Activated effector memory CD4-positive, alpha-beta T cell treated with Interleukin-2 at 50 U/mL for 16 hours (primary cell): ENCODE measurements around the gene SCARB1.
"Not testable (repeated sequence)": the region's sequence is repeated elsewhere in the genome, so short reads cannot be mapped to it uniquely, and the experiment has no call there.

ENCODE experiments used
- DNase-seq: peaks from one replicate; pipeline ENCODE4 v3.0.0-alpha.2; 2020

Gene SCARB1, protein sequence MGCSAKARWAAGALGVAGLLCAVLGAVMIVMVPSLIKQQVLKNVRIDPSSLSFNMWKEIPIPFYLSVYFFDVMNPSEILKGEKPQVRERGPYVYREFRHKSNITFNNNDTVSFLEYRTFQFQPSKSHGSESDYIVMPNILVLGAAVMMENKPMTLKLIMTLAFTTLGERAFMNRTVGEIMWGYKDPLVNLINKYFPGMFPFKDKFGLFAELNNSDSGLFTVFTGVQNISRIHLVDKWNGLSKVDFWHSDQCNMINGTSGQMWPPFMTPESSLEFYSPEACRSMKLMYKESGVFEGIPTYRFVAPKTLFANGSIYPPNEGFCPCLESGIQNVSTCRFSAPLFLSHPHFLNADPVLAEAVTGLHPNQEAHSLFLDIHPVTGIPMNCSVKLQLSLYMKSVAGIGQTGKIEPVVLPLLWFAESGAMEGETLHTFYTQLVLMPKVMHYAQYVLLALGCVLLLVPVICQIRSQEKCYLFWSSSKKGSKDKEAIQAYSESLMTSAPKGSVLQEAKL

DNA sequence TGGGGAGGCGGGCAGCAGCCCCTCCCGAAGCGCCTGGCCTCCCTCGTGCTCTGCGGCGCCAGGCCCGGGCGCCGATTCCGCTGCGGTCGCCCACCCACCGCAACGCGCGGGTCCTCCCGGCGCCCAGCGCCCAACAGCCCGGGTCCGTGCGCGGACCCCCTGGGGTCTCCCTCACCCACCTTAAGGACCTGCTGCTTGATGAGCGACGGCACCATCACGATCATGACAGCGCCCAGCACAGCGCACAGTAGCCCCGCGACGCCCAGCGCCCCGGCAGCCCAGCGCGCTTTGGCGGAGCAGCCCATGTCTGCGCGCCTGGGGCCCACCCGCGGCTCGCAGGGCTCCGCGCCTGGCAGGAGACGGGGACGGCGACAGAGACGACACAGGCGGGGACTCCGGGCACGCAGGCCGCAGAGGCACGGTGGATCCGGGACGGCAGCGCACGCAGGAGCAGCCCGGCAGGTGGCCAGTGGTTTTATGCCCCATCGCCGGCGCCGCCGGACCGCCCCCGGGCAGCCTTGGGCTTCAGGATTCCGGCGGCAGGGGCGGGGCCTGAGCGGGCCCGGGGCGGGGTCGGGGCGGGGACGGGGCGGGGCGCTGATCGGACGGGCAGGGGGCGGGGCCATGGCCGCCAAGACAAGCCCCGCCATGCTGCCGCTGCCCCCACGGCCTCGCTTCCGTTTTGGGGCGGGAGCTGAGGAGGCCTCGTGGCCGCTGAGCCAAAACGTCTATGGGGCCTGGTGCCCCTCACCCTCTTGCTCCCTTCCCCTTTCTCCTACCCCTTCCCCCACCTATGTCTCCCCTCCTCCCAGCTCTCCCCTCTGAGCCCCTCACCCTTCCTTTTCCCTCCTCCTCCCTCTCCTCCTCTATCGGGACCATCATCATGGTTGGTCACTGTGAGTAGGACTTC is at the start of gene SCARB1:
TSS of gene SCARB1 (minus strand) at position 449 of the 910 bp plus-strand sequence. CDS start at position 305, 144 bp downstream.
- peak; percentile 73 for DNase-seq

DNA sequence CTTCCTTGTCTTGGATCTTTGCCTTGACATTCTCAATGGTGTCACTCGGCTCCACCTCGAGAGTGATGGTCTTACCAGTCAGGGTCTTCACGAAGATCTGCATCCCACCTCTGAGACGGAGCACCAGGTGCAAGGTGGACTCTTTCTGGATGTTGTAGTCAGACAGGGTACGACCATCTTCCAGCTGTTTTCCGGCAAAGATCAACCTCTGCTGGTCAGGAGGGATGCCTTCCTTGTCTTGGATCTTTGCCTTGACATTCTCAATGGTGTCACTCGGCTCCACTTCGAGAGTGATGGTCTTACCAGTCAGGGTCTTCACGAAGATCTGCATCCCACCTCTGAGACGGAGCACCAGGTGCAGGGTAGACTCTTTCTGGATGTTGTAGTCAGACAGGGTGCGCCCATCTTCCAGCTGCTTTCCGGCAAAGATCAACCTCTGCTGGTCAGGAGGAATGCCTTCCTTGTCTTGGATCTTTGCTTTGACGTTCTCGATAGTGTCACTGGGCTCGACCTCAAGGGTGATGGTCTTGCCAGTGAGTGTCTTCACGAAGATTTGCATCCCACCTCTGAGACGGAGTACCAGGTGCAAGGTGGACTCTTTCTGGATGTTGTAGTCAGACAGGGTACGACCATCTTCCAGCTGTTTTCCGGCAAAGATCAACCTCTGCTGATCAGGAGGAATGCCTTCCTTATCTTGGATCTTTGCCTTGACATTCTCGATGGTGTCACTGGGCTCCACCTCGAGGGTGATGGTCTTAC is 49.0 kb upstream of the SCARB1 start:
- not testable (repeated sequence) for DNase-seq

DNA sequence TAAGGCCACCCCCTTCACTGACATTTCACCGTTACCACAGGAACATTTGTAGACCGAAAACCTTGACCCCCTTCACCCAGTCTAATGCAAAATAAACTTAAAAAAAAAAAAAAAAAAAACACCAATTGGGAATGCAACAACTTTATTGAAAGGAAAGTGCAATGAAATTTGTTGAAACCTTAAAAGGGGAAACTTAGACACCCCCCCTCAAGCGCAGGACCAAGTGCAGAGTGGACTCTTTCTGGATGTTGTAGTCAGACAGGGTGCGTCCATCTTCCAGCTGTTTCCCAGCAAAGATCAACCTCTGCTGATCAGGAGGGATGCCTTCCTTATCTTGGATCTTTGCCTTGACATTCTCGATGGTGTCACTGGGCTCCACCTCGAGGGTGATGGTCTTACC is 47.9 kb upstream of the SCARB1 start:
- not testable (repeated sequence) for DNase-seq

DNA sequence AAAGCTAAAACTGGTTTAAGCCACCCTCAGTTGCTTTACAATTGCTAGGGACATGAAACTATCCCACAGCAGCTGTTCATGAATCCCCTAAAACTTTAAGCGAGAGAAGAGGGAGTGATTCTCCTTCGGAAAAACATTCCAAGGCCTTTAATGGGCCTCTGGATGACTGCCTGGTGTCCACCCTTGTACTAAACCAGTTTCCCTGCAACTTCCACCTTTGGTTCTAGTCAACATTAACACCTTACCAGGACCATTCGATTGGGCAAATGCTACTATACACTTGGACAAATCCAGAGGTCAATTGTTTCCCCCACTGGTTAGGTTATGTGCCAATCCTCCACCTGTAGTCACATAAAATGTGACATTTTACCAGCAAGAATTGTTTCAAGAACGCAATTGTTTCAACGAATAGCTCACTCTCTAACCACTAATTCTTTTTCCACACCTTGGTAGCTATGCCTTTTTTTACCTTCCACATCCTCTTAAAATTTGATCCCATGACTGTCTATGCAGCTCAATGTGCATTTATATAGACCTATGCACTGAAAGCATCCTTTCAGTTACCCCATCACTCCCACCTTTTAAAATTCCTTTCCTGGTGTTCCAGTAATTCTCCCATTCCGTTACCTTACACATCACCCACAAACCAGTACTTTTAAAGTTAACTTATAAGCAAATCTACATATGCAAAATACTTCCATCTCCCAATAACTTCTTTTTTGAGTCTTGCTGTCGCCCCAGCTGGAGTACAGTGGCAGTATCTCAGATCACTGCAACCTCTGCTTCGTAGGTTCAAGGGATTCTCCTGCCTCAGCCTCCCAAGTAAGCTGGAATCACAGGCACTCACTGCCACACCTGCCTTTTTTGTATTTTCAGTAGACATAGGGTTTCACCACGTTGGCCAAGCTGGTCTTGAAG is 47.2 kb upstream of the SCARB1 start:
- no peak for DNase-seq

DNA sequence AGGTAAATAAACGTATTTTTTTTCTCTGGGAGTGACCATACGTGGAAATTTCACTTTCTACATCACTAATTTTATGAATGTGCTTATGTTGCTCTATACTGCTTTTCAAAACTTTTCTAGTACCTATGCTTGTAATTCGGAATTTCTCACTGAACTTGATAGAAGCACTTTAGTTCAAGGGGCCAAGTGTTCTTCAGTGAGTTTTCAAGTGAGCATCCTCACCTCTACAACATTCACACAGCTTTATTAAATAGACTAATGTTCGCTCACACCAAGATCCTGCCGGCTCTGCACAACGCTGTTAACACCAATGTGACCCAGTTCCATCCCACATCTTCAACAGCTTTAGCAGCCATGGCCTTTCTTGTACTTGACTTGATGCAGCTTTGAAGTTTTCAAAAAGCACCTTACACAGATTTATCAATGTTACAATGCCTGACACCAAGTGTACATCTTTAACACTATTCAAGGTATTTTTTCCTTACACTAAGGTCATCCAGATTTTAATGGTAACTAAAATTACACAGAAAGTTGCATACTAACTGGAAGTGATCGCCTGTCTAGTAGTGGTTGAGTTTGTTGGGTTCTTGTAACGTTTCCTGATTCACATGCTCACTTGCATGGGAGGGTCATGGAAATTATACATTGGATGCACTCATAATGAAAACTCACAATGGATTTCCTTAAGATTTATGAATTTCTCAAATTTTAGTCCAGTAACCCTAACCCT is 46.3 kb upstream of the SCARB1 start:
- no peak for DNase-seq

DNA sequence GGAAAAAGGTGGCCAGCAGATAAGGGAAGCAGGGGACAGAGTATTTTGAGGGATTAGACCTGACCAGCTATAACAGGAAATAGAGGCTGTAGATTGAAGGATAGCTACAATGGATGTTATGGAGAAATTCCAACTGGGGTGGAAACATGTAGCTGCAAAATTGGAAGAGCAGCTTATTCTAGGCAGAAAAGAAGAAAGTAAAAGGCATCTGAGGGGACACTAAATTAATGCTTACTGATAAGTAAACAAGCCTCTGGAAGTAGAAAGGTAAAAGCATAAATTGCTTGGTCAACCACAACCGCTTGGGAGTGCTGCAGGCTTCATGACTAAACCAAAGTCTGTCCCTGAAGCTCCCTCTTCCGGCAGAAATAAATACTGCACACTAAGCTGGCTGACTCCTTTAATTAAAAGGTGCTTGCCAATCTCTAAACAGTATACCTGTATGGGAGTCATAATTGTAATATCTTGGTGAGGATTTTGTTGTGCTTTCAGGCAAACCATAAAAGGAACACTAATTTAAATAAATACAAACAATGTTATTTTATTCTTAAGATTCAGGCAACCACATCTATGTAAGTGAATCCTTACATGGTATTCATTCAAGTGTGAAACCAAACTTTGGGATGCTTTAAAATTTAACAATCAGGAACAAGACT is 43.1 kb upstream of the SCARB1 start:
- DNase-seq = peak; percentile 69

DNA sequence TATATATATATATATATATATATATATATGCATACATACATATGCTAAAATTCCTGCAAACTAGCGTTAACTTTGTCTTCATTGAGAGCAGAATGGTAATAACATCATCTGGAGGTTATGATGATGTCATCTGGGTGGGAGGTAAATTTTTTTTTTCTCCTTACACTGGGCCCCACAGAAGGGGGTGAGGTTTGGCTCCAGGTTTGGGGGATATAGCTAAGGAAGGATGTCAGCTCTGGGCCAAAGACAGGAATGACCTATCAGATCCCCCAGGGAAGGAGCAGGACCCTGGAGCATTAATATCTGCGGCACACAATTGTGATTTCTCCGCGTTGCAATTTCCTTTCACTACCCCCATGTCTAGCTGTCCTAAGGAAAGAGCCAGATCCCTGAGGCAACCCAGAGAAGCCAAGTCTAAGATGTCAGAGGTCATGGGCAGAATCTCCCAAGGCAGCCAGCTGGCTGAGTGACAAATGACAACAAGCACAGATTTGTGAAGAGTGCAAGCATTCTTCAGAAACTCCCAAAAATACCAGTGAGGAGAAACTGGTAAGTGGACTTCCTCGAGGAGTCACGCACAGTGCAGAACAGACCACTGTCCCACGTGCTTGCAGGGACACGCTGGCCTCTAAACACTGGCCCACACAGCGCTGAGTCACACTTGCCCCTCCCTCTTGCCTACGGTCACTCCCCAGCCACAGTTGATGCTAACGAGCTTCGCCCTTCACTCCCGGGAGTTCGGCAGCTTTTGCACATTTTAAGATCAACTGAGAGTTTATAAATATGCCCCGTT is 40.8 kb upstream of the SCARB1 start:
- no peak for DNase-seq

DNA sequence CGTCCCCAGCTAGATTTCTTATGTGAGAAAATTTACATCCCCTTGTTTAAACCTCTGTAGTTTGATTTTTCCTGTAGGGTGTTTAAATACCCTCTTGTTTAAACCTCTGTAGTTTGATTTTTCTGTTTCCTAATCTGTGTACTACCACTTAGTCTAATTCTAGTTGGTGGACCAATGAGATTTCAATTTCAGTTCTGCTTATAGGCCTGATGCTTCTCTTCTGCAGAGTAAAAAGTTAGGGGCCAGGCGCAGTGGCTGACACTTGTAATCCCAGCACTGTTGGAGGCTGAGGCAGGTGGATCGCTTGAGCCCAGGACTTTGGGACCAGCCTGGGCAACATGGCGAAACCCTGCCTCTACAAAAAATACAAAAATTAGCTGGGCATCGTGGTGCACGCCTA is 39.3 kb upstream of the SCARB1 start:
- no peak for DNase-seq

DNA sequence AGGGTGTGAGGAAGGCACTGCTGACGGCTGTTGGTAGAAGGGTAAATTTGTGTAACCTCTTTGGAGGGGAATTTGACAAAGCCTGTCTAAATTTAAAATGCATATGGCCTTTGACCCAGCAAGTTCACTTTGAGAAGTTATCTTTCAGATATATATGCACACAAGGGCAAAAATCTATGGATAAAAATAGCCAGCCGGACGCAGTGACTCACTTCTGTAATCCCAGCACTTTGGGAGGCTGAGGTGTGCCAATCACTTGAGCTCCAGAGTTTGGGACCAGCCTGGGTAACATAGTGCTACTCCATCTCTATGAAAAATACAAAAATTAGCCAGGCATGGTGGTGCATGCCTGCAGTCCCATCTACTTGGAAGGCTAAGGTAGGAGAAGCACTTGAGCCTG is 37.3 kb upstream of the SCARB1 start:
- DNase-seq = no peak

DNA sequence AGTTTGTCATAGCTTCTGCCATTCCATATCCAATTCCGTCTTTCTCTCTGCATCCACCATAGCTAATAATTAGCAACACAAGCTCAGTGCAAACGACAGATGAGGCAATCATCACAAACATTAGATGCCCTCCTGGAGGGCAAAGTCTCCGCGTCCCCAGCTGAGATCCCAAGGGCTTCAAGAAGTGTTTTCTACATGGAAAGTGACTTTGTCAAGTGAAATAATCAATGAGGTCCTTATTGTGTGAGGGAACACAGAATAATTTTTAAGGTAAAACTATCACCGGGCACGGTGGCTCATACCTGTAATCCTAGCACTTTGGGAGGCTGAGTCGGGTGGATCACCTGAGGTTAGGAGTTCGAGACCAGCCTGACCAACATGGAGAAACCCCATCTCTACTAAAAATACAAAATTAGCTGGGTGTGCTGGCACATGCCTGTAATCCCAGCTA is 36.7 kb upstream of the SCARB1 start:
- DNase-seq = not testable (repeated sequence)

DNA sequence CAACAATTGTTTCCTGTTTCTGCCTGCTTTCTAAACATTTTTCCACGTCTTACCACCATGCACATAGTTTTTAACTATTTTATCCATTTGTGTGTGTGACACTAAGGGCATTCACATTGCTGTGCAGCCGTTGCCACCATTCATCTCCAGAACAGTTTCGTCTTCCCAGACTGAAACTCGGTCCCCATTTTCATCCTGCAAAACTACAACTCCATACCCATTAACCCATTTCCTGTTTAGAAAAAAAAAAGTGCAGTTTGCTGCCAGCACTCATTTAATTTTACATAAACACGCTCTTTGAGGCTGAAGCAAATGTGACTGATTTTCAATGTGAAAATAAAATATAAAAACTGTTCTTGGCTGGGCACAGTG is 35.2 kb upstream of the SCARB1 start:
- DNase-seq = no peak

DNA sequence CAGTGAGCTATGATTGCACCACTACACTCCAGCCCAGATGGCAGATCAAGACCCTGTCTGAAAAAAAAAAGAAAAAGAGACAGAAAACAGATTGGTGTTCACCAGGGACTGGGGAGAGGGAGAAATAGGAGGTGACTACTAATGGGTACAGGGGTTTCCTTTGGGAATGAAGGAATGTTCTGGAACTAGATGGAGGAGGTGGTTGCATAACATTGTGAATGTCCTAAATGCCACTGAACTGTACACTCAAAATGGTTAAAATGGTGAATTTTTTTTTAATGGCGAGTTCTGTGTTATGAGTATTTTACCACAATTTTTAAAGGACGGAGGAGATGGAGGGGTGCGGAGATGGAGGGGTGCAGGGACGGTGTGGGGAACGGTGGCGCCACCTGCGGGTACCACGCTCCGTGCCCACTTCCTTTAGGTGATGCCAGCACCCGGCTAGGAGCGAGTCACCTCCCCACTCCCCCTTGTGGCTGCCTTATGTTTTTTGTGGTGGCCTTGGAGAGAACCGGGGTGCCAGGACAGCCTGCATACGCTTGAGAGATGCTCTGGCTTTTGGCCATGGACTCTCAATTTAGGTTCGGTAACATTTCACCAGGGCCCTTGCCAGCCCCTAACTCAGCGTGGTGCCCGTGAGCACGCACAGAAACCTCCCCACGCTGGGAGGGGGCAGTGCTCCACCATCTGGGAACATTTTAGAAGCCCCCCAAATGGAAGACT is 34.7 kb upstream of the SCARB1 start:
- DNase-seq = peak; percentile 51

DNA sequence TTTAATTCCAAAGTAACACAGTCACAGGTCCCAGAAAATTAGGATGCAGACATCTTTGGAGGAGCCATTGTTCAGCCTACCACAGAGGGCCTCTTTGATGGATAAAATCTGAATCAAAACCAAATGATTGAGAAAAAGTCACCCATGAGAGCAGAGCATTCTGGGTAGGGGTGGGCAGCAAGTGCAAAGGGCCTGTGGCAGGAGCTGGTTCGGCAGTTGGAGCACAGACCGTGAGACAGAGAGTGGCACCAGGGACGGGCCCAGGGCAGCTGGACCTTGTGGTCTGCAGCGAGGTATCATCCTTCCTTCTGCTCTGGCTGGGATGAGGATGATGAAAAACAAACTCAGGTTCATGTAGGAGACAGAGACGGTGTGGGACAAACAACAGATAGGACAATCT is 32.8 kb upstream of the SCARB1 start:
- DNase-seq = no peak

DNA sequence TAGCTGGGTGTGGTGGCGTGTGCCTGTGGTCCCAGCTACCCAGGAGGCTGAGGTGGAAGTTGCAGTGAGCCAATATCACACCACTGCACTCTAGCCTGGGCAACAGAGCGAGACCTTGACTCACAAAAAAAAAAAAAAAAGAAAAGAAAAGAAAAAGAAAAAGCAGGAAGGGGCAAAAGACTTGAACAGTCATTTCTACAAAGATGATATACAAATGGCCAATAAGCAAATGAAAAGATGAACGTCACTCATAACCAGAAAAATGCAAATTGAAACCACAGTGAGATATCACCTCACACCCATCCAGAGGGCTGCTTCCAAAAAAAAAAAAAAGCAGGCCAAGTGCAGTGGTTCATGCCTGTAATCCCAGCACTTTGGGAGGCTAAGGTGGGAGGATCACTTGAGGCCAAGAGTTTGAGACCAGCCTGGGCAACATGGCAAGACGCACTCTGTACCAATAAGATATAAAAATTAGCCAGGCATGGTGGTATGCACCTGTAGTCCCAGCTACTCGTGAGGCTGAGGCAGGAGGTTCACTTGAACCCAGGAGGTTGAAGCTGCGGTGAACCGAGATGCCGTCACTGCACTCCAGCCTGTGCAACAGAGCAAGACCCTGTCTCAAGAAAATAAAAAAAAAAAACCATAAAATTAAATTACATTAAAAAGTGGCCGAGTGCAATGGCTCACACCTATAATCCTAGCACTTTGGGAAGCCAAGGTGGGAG is 30.3 kb upstream of the SCARB1 start:
- no peak for DNase-seq

DNA sequence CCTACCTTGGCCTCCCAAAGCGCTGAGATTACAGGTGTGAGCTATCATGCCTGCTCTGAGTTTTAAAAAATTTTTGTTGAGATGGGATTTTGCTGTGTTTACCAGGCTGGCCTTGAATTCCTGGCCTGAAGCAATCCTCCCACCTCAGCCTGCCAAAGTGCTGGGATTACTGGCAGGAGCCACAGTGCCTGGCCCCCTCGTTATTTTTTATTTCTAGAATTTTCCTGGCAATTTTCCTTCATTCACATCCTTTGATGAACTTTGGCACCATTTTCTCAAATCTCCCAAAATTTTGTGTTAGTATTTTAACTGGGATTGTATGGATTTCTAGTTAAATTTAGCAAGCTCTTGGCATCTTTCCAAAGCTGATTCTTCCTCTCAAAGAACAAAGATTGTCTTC is 24.6 kb upstream of the SCARB1 start:
- DNase-seq = no peak

DNA sequence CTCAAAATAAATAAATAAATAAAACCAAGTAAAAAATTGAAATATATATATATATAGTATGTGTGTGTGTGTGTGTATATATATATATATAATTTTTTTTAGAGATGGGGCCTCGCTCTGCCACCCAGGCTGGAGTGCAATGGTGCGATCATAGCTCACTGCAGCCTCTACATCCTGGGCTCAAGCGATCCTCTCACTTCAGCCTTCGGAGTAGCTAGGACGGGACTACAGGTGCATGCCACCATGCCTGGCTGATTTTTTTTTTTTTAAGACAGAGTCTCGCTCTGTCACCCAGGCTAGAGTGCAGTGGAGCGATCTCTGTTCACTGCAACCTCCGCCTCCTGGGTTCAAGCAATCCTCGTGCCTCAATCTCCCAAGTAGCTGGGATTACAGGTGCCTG is 24.1 kb upstream of the SCARB1 start:
- DNase-seq = not testable (repeated sequence)

DNA sequence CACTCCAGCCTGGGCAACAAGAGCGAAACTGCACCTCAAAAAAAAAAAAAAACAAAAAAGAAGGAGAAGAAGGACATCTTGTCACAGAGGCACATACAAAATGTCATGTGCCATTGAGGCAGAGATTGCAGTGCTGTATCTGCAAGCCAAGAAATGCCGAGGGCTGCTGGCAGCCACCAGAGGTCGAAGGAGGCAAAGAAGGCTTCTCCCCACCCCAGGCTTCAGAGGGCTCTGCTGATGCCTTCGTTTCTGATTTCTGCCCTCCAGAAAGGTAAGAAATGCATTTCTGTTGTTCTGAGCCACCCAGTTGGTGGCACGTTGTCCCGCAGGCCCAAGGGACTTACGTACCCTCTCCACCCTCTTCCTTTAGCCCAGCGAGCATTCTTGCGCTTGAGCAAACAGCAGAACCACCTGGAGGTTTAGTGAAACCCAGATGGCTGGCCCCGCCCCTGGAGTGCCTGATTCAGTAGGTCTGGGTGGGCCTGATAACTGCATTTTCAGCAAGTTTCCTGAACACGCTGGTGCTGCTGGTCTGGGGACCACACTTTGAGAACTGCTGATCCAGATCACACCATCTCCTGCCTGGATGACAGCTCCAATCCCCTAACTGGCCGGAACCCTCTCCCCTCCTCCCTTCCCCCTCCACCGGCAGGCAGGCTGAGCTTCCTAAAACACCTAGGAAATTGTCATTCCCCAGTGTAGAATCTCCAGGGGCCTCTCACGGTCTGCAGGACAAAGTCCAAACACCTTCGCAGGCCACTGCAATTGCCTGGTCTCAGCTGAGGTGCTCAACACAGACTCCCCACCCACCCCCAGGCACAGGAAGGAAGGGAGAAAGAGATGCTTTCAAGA is 21.1 kb upstream of the SCARB1 start:
- DNase-seq = no peak
